ENCODE results near the gene GSTA2.
"Not testable (repeated sequence)": the region's sequence is repeated elsewhere in the genome, so short reads cannot be mapped to it uniquely, and the experiment has no call there.

The GSTA2 gene

DNA sequence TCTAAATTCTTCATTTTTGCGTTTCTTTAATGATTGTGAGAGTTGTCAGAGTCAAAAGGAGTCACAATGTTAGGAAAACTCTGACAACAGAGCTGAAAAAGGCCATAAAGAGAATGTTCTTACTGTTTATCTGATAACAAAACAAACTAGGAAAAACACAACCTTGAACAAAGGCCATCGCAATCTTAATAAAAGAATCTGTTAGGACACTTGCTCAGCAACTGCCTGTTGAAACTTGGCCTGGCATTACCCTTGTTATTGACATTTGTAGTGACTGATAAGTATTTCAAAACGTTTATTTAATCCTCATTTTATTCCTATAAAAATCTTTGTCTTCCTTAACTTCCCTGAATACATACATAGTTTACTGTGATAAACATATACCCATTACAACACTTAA, 24.6 kb upstream of the GSTA2 start:
- TF ChIP-seq, protein P1, sequence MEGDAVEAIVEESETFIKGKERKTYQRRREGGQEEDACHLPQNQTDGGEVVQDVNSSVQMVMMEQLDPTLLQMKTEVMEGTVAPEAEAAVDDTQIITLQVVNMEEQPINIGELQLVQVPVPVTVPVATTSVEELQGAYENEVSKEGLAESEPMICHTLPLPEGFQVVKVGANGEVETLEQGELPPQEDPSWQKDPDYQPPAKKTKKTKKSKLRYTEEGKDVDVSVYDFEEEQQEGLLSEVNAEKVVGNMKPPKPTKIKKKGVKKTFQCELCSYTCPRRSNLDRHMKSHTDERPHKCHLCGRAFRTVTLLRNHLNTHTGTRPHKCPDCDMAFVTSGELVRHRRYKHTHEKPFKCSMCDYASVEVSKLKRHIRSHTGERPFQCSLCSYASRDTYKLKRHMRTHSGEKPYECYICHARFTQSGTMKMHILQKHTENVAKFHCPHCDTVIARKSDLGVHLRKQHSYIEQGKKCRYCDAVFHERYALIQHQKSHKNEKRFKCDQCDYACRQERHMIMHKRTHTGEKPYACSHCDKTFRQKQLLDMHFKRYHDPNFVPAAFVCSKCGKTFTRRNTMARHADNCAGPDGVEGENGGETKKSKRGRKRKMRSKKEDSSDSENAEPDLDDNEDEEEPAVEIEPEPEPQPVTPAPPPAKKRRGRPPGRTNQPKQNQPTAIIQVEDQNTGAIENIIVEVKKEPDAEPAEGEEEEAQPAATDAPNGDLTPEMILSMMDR (conservative IDR thresholded peaks at IDR 0.05; ENCODE audit: low read depth, low read length): no peak
- Histone ChIP-seq H3K4me2 (no peak overlapping the region), H3K4me3 (IDR thresholded peaks at IDR 0.05; ENCODE audit: insufficient read depth, low read depth, low read length) (no peak overlapping the region), H3K36me3 (ENCODE audit: insufficient read depth) (no peaks in the 10 kb centered on the region), H3K79me2 (ENCODE audit: insufficient read depth, low read depth) (no peaks in the 10 kb centered on the region), H3K9ac (no peak overlapping the region), H2AFZ (ENCODE audit: low read depth) (no peak overlapping the region), H3K4me1 (ENCODE audit: low read depth, poor library complexity, severe bottlenecking) (no peaks in the 10 kb centered on the region), H4K20me1 (ENCODE audit: insufficient read depth) (no peaks in the 10 kb centered on the region), H3K27ac (no peak overlapping the region), H3K27me3 (ENCODE audit: insufficient read depth, low read depth) (no peaks in the 10 kb centered on the region)

DNA sequence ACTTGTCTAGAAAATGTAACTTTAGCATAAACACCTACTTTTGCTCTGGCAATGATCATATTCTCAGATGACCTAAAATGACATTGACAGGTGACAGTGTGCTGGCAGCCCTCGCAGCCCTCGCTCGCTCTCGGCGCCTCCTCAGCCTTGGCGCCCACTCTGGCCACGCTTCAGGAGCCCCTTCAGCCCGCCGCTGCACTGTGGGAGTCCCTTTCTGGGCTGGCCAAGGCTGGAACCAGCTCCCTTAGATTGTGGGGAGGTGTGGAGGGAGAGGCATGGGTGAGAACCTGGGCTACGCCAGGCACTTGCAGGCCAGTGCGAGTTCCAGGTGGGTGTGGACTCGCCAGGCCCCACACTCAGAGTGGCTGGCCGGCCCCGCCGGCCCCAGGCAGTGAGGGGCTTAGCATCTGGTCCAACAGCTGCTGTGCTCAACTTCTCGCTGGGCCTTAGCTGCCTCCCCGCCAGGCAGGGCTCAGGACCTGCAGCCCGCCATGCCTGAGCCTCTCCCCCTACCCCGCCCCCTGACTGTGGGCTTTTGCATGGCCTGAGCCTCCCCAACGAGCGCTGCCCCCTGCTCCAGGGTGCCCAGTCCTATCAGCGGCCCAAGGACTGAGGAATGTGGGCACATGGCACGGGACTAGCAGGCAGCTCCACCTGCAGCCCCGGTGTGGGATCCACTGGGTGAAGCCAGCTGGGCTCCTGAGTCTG, 23.1 kb upstream of the GSTA2 start:
- Histone ChIP-seq H3K27ac (no peak overlapping the region), H3K36me3 (ENCODE audit: insufficient read depth) (no peaks in the 10 kb centered on the region), H2AFZ (ENCODE audit: low read depth) (no peak overlapping the region), H3K4me1 (ENCODE audit: low read depth, poor library complexity, severe bottlenecking) (no peaks in the 10 kb centered on the region), H3K4me3 (IDR thresholded peaks at IDR 0.05; ENCODE audit: insufficient read depth, low read depth, low read length) (no peak overlapping the region), H4K20me1 (ENCODE audit: insufficient read depth) (no peaks in the 10 kb centered on the region), H3K27me3 (ENCODE audit: insufficient read depth, low read depth) (no peaks in the 10 kb centered on the region), H3K79me2 (ENCODE audit: insufficient read depth, low read depth) (no peaks in the 10 kb centered on the region), H3K4me2 (no peak overlapping the region), H3K9ac (no peak overlapping the region)
- TF ChIP-seq, protein P1 (conservative IDR thresholded peaks at IDR 0.05; ENCODE audit: low read depth, low read length): no peak

DNA sequence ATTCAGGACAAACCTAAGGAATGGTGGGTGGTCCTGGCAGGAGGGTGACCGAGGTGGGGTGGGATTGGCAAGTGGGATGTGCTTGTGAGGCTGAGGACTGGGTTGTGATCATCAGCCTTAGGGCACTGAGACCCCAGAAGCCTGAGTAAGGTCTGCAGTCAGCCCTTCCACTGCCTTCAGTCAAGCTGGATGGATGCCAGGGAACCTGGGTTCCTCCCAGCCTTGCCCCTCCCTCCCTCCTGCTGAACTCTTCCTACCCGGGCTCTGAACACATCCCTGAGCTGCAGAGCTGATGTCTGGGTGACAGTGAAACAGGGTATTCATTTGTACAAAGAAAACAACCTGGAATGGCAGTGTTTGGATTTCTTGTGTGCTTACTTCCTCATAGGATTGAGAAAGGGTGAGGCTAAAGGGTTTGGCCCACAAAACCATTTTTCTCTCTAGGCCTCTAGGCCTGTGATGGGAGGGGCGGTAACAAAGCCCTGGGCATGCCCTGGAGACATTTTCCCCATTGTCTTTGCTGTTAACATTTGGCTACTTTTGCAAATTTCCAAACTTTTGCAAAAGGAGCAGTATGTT, 19.5 kb upstream of the GSTA2 start:
- not testable (repeated sequence) for H3K27me3 ChIP-seq (ENCODE audit: insufficient read depth, low read depth); H4K20me1 ChIP-seq (ENCODE audit: insufficient read depth); H3K36me3 ChIP-seq (ENCODE audit: insufficient read depth); H2AFZ ChIP-seq (ENCODE audit: low read depth); H3K4me2 ChIP-seq; H3K4me1 ChIP-seq (ENCODE audit: low read depth, poor library complexity, severe bottlenecking); H3K4me3 ChIP-seq (IDR thresholded peaks at IDR 0.05; ENCODE audit: insufficient read depth, low read depth, low read length); H3K79me2 ChIP-seq (ENCODE audit: insufficient read depth, low read depth); H3K9ac ChIP-seq; H3K27ac ChIP-seq

DNA sequence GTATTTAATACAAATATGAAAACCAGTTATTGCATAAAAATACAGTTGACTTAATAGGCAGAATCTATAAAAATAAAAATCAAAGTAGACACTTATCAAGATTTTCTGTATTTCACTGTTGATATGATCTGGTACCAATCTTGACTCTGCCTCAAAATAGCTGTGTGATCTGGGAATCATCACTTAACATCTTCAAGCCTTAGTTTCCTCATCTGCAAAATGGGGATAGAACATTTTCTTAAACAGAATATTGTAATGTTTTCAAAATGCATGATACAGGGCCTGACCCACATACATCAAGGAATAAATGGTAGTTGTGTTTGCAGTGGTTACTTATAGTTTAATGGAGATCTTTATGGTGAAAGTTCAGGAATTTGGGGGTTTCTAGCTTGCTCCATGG, 18.9 kb upstream of the GSTA2 start:
- not testable (repeated sequence) for H3K27me3 ChIP-seq (ENCODE audit: insufficient read depth, low read depth); H3K4me3 ChIP-seq (IDR thresholded peaks at IDR 0.05; ENCODE audit: insufficient read depth, low read depth, low read length); H3K27ac ChIP-seq; H3K9ac ChIP-seq; H3K36me3 ChIP-seq (ENCODE audit: insufficient read depth); H3K4me1 ChIP-seq (ENCODE audit: low read depth, poor library complexity, severe bottlenecking); H3K4me2 ChIP-seq; H3K79me2 ChIP-seq (ENCODE audit: insufficient read depth, low read depth); H4K20me1 ChIP-seq (ENCODE audit: insufficient read depth); H2AFZ ChIP-seq (ENCODE audit: low read depth)

DNA sequence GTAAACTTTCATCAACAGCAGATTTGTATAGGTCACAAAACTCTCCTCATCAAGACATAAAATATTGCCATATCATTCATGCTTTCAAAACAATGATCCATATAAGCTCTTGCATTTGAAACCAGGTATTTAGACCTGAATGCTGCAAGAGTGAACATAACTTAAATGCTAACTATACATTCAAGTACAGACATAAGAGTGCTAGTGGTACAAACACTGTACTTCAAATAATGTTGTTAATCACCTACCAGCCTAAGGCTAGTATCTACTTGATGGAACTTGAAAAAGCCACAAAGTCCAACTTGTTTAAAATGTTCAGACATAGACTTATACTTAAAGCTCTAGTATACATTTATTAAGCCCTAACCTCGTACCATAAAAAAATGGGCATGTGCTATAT, 16.0 kb upstream of the GSTA2 start:
- no peaks in the 10 kb centered on the region for H3K79me2 ChIP-seq (ENCODE audit: insufficient read depth, low read depth)
- no peaks in the 10 kb centered on the region for H3K36me3 ChIP-seq (ENCODE audit: insufficient read depth)
- H2AFZ ChIP-seq (ENCODE audit: low read depth): no peak overlapping the region
- TF ChIP-seq, protein P1 (conservative IDR thresholded peaks at IDR 0.05; ENCODE audit: low read depth, low read length): no peak
- H3K4me1 ChIP-seq (ENCODE audit: low read depth, poor library complexity, severe bottlenecking): no peaks in the 10 kb centered on the region
- no peak overlapping the region for H3K9ac ChIP-seq
- H3K27ac ChIP-seq: no peak overlapping the region
- no peak overlapping the region for H3K4me3 ChIP-seq (IDR thresholded peaks at IDR 0.05; ENCODE audit: insufficient read depth, low read depth, low read length)
- H3K4me2 ChIP-seq: no peak overlapping the region
- H3K27me3 ChIP-seq (ENCODE audit: insufficient read depth, low read depth): no peaks in the 10 kb centered on the region
- no peaks in the 10 kb centered on the region for H4K20me1 ChIP-seq (ENCODE audit: insufficient read depth)

DNA sequence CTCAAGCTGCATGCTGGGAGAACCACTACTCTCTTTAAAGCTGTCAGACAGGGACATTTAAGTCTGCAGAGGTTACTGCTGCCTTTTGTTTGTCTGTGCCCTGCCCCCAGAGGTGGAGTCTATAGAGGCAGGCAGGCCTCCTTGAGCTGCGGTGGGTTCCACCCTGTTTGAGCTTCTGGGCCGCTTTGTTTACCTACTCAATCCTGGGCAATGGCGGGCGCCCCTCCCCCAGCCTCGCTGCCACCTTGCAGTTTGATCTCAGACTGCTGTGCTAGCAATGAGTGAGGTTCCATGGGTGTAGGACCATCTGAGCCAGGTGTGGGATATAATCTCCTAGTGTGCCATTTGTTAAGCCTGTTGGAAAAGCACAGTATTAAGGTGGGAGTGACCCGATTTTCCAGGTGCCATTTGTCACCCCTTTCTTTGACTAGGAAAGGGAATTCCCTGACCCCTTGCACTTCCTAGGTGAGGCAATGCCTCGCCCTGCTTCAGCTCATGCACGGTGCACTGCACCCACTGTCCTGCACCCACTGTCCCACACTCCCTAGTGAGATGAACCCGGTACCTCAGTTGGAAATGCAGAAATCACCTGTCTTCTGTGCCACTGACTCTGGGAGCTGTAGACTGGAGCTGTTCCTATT, 13.6 kb upstream of the GSTA2 start:
- H3K36me3 ChIP-seq (ENCODE audit: insufficient read depth); H3K27ac ChIP-seq; H3K4me2 ChIP-seq; H3K79me2 ChIP-seq (ENCODE audit: insufficient read depth, low read depth); H4K20me1 ChIP-seq (ENCODE audit: insufficient read depth); H2AFZ ChIP-seq (ENCODE audit: low read depth); H3K4me1 ChIP-seq (ENCODE audit: low read depth, poor library complexity, severe bottlenecking); H3K27me3 ChIP-seq (ENCODE audit: insufficient read depth, low read depth); H3K4me3 ChIP-seq (IDR thresholded peaks at IDR 0.05; ENCODE audit: insufficient read depth, low read depth, low read length); H3K9ac ChIP-seq: not testable (repeated sequence)

DNA sequence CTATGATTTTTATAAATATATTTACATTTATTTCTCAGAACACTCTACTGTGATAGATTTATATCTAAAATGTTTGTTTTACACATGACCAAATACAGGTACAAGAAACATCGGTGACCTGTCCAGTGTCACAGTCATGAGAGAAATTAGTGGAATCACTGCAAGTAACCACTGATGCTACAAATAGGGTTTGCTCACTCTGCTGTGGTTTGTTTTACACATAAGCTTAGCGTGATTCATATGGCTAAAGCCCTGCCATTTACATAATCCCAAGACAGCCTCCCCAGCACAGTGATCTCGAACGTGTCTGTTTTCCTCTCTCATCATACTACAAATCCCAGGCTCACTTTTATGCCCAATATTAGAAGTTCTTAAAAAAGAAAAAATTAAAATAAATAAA, 6.1 kb upstream of the GSTA2 start:
- H2AFZ ChIP-seq (ENCODE audit: low read depth); H3K9ac ChIP-seq; H3K4me1 ChIP-seq (ENCODE audit: low read depth, poor library complexity, severe bottlenecking); H3K27me3 ChIP-seq (ENCODE audit: insufficient read depth, low read depth); H3K27ac ChIP-seq; H4K20me1 ChIP-seq (ENCODE audit: insufficient read depth); H3K79me2 ChIP-seq (ENCODE audit: insufficient read depth, low read depth); H3K4me2 ChIP-seq; H3K36me3 ChIP-seq (ENCODE audit: insufficient read depth); H3K4me3 ChIP-seq (IDR thresholded peaks at IDR 0.05; ENCODE audit: insufficient read depth, low read depth, low read length): not testable (repeated sequence)

DNA sequence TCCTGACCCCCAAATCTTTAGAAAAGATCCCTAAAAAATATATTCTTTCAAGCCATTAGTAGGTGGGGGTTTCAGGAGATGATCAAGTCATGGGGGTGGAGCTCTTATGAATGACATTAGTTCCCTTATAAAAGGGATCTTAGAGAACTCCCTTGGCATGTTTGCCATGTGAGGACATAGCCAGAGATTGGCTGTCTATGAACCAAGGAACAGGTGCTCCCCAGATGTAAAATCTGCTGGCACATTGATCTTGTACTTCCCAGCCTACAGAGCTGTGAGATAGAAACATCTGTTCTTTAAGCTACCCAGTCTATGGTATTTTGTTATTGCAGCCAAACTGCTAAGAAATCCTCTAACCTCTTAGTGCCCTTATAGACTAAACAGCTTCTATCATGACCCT, 4.4 kb upstream of the GSTA2 start:
- H3K4me1 ChIP-seq (ENCODE audit: low read depth, poor library complexity, severe bottlenecking); H3K79me2 ChIP-seq (ENCODE audit: insufficient read depth, low read depth); H3K36me3 ChIP-seq (ENCODE audit: insufficient read depth); H3K27me3 ChIP-seq (ENCODE audit: insufficient read depth, low read depth); H2AFZ ChIP-seq (ENCODE audit: low read depth); H3K27ac ChIP-seq; H3K9ac ChIP-seq; H3K4me2 ChIP-seq; H3K4me3 ChIP-seq (IDR thresholded peaks at IDR 0.05; ENCODE audit: insufficient read depth, low read depth, low read length); H4K20me1 ChIP-seq (ENCODE audit: insufficient read depth): not testable (repeated sequence)
